A673 (cell line): ENCODE results near the gene MSH3. TPM values are rescaled to one million over a fixed set of nuclear protein-coding genes. Genes with fewer than 3 reads are reported as not detected.

Source experiments
- BruUV-seq: library from RNA; stranded (reverse); fragments of 400-500 nt; replicated peaks from 2 replicates; lab custom pipeline; 2021; lab: Mats Ljungman, UMichigan
- CTCF ChIA-PET: fragments of 300-600 bp; sonication (Branson Sonifier 250); formaldehyde crosslinking; loops from one replicate; lab custom pipeline; 2022; ENCODE audit warnings: antibody characterized with exemption; lab: Charles Lee
- POLR2A ChIA-PET: fragments of 300-600 bp; sonication (Branson Sonifier 250); formaldehyde crosslinking; loops from one replicate; lab custom pipeline; 2022; ENCODE audit warnings: antibody characterized with exemption; ENCODE audit not compliant: low non-redundant PET; lab: Charles Lee
- DNase-seq: peaks from one replicate; pipeline ENCODE4 v3.0.0-alpha.2; 2015; ENCODE audit warnings: low spot score
- H3K27ac ChIP-seq: fragments of 200-600 bp; sonication (generic); 2 replicates; pipeline ENCODE4 v1.5.1; 2016; ENCODE audit warnings: mixed run types, low read depth, mild to moderate bottlenecking, mixed read lengths, antibody characterized with exemption, low read length; ENCODE audit not compliant: poor library complexity, severe bottlenecking
- H3K27me3 ChIP-seq: fragments of 200-600 bp; sonication (generic); replicated peaks from 2 replicates; pipeline ENCODE4 v1.6.1; 2017; ENCODE audit warnings: mixed run types, low read depth, mild to moderate bottlenecking, mixed read lengths, antibody characterized with exemption, low read length; ENCODE audit not compliant: insufficient read depth, poor library complexity
- H3K36me3 ChIP-seq: fragments of 200-600 bp; sonication (generic); 2 replicates; pipeline ENCODE4 v1.6.1; 2016; ENCODE audit warnings: mixed run types, mild to moderate bottlenecking, mixed read lengths, antibody characterized with exemption, low read length; ENCODE audit not compliant: insufficient read depth, poor library complexity, severe bottlenecking
- H3K4me1 ChIP-seq: fragments of 200-600 bp; sonication (generic); 2 replicates; pipeline ENCODE4 v1.6.1; 2017; ENCODE audit warnings: mixed run types, mild to moderate bottlenecking, mixed read lengths, antibody characterized with exemption, low read length; ENCODE audit not compliant: insufficient read depth, poor library complexity, severe bottlenecking
- H3K4me3 ChIP-seq: fragments of 200-600 bp; sonication (generic); 2 replicates; pipeline ENCODE4 v1.5.1; 2016; ENCODE audit warnings: low read depth, mixed run types, mild to moderate bottlenecking, mixed read lengths, low read length; ENCODE audit not compliant: poor library complexity, severe bottlenecking
- H3K9me3 ChIP-seq: fragments of 200-600 bp; sonication (generic); 2 replicates; pipeline ENCODE4 v1.6.1; 2016; ENCODE audit warnings: mixed run types, low read depth, mild to moderate bottlenecking, mixed read lengths, antibody characterized with exemption, low read length; ENCODE audit not compliant: poor library complexity, severe bottlenecking
- EZH2 ChIP-seq: fragments of 200-600 bp; sonication (generic); IDR thresholded peaks from 2 replicates; pipeline ENCODE4 v1.6.1; 2017; ENCODE audit warnings: borderline replicate concordance, low read depth, mild to moderate bottlenecking, mixed read lengths, antibody characterized with exemption, low read length; ENCODE audit not compliant: poor library complexity, severe bottlenecking
- intact Hi-C: fragments of 100-400 bp; cut with micrococcal nuclease; formaldehyde crosslinking; loops from one replicate; pipeline ENCODE4 v1.10.0; 2022; ENCODE audit not compliant: unreplicated experiment
- total RNA-seq: library from RNA; stranded (reverse); gene quantifications from 2 replicates; pipeline ENCODE4 v1.2.3, GENCODE V29; 2021
- TF ChIP-seq, protein P1 (sequence below): fragments of 300-800, 200-600 bp; sonication (generic); conservative IDR thresholded peaks from 2 replicates; pipeline ENCODE4 v1.5.1; 2017; ENCODE audit warnings: low read depth, mild to moderate bottlenecking, antibody characterized with exemption, low read length, moderate library complexity, mixed read lengths

The MSH3 gene
- total RNA-seq, 1 experiment from 2014 or later, result 16.2 TPM

DNA sequence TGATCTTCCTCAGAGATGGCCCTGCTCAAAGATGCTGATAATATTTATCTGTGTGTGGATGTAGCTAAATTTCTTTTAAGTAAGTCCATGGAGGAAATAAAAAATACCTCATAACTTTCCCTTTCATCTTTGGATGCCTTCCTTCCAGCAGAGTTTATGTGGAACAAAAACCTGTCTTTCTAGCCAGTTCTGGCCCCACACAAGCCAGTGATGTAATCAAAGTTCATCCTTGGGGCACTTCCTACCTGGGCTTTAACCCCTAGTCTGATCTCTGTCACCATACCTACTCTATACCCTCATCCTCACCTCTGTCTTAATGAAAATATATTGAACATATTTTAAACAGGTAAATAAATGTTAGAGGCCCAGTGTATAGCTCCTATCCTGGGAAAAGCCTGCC, 265.9 kb downstream of the MSH3 start:
- no peaks in the 10 kb centered on the region for H3K36me3 ChIP-seq
- BruUV-seq, result no TSS peak
- no peak overlapping the region for H3K4me3 ChIP-seq
- no peak overlapping the region for H3K27ac ChIP-seq
- peaks cover 5% of the 10 kb centered on the region for H3K4me1 ChIP-seq
- intact Hi-C loops, result no loop called here
- H3K9me3 ChIP-seq, result no peaks in the 10 kb centered on the region
- TF ChIP-seq EZH2, result no peak
- TF ChIP-seq, protein P1, sequence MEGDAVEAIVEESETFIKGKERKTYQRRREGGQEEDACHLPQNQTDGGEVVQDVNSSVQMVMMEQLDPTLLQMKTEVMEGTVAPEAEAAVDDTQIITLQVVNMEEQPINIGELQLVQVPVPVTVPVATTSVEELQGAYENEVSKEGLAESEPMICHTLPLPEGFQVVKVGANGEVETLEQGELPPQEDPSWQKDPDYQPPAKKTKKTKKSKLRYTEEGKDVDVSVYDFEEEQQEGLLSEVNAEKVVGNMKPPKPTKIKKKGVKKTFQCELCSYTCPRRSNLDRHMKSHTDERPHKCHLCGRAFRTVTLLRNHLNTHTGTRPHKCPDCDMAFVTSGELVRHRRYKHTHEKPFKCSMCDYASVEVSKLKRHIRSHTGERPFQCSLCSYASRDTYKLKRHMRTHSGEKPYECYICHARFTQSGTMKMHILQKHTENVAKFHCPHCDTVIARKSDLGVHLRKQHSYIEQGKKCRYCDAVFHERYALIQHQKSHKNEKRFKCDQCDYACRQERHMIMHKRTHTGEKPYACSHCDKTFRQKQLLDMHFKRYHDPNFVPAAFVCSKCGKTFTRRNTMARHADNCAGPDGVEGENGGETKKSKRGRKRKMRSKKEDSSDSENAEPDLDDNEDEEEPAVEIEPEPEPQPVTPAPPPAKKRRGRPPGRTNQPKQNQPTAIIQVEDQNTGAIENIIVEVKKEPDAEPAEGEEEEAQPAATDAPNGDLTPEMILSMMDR, result no peak
- POLR2A ChIA-PET, result interaction anchor here (0.6 kb wide), 1 partner anchor 196 kb away, joined by 20 read pairs; no protein-coding TSS in a partner anchor
- CTCF ChIA-PET, result no interaction called here
- no peaks in the 10 kb centered on the region for H3K27me3 ChIP-seq
- DNase-seq, result no peak

DNA sequence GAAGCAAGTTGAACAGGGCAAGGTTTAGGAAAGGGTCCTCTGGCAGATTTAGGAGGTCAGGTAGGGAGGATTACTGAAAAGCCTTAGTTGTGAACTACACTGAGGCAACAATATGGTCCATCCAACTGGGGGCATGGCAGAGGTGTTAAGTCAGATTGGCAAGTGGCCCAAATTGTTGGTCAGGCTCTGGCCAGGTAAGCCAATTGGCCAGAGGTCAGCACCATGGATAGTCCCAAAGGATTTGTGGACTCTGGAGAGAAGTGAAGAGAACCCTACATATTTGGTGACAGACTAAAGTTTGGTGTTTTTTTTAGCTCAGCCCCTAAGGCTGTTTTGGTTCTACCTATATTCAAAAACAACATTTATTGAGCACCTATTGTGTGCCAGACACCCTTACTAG, 266.6 kb downstream of the MSH3 start:
- Histone ChIP-seq H3K27me3 (no peaks in the 10 kb centered on the region), H3K9me3 (no peaks in the 10 kb centered on the region), H3K4me3 (no peak overlapping the region), H3K36me3 (no peaks in the 10 kb centered on the region), H3K27ac (no peak overlapping the region), H3K4me1 (peaks cover 5% of the 10 kb centered on the region)
- BruUV-seq, result no TSS peak
- TF ChIP-seq, protein P1, result no peak
- TF ChIP-seq EZH2, result no peak
- intact Hi-C loops, result no loop called here
- POLR2A ChIA-PET, result no interaction called here
- DNase-seq, result no peak
- CTCF ChIA-PET, result no interaction called here

DNA sequence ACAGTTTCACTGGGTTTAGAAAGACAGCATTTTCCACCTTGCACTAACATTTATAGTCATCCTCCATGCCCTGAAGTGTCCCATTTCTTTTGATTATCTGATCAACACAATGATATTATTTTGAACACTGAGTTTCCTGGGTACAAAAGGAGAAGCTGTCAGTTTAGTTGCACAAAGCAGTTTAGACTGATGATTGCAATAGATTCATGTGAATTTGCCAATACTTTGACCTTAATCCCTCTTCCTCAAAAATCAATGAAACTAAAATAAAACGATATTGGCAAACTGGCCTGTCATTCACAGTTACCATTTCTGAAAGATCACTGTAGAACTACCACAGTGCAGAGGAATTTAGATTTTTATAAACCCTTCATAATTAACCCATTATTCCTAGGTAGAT, 271.5 kb downstream of the MSH3 start:
- BruUV-seq, result no TSS peak
- intact Hi-C loops, result no loop called here
- CTCF ChIA-PET, result no interaction called here

More for the DNA sequence above, 271.5 kb downstream of the MSH3 start:
- H3K9me3 ChIP-seq, result no peaks in the 10 kb centered on the region
- H3K4me1 ChIP-seq, result no peaks in the 10 kb centered on the region
- H3K27ac ChIP-seq, result no peak overlapping the region
- H3K27me3 ChIP-seq, result no peaks in the 10 kb centered on the region
- H3K36me3 ChIP-seq, result no peaks in the 10 kb centered on the region
- H3K4me3 ChIP-seq, result no peak overlapping the region
- TF ChIP-seq, protein P1, result no peak
- TF ChIP-seq EZH2, result no peak
- POLR2A ChIA-PET, result no interaction called here
- no peak for DNase-seq

Other genes starting within 250 kb of the MSH3 start
- gene ZFYVE16, start 246.6 kb upstream of the MSH3 start, total RNA-seq, result 51.2 and 65.7 TPM in 2 replicates
- gene FAM151B, start 166.6 kb upstream of the MSH3 start, total RNA-seq, result 4.0 and 4.3 TPM in 2 replicates
- not detected in 2 replicates for gene ANKRD34B, start 84.4 kb upstream of the MSH3 start, total RNA-seq
- 125 and 126 TPM in 2 replicates for gene DHFR, start 331 bp downstream of the MSH3 start, total RNA-seq